Subcutaneous adipose tissue (tissue), 4 donors: ENCODE results near the gene PFN2. TPM values are rescaled to one million over a fixed set of nuclear protein-coding genes. Genes with fewer than 3 reads are reported as not detected.

Experiments used
- CTCF ChIP-seq: fragments of 450-650 bp; IDR thresholded peaks from one replicate; pipeline ENCODE4 v1.5.1; 2016; ENCODE audit warnings: low read depth, mild to moderate bottlenecking, control low read depth, antibody characterized with exemption, moderate library complexity
- total RNA-seq, 4 donors: library from RNA; depleted of rRNA; stranded (reverse); fragments of >200 nt; gene quantifications; one replicate each; pipeline ENCODE4 v1.1.0, GENCODE V29; 2016

The PFN2 gene
- total RNA-seq, 4 donors from 2014 or later: 23.7 to 40.8 (median 30.6) TPM

- TF ChIP-seq CTCF: no peak
These were observed 28.7 kb upstream of the PFN2 start for GRCh38 chr3:149999421-149999820.

GRCh38 chr3:149998946-149999345 lies 28.3 kb upstream of the PFN2 start:
- no peak for TF ChIP-seq CTCF

GRCh38 chr3:149992416-149993058 lies 21.8 kb upstream of the PFN2 start:
- TF ChIP-seq CTCF: no peak

GRCh38 chr3:149990423-149990948 lies 19.8 kb upstream of the PFN2 start:
- no peak for TF ChIP-seq CTCF

- TF ChIP-seq CTCF: no peak
These were observed 18.6 kb upstream of the PFN2 start for GRCh38 chr3:149989307-149989706.

- no peak for TF ChIP-seq CTCF
These were observed 12.9 kb upstream of the PFN2 start for GRCh38 chr3:149983628-149984027.

GRCh38 chr3:149977386-149977785 lies 6.7 kb upstream of the PFN2 start:
- TF ChIP-seq CTCF: no peak
